OCI-LY1 (cell line): ENCODE measurements around the gene HDAC9.

Source experiments
- EZH2 ChIP-seq: fragments of 200-600 bp; sonication (generic), shearing (Covaris generic); IDR thresholded peaks from 2 replicates; pipeline ENCODE4 v1.8.0; 2017; ENCODE audit warnings: borderline replicate concordance, mixed run types, mild to moderate bottlenecking, antibody characterized with exemption, low read length, moderate library complexity, mixed read lengths
- TF ChIP-seq, protein P1 (sequence below): fragments of 200-600 bp; sonication (generic), shearing (Covaris generic); IDR thresholded peaks from 2 replicates; pipeline ENCODE4 v1.5.1; 2017; ENCODE audit warnings: mild to moderate bottlenecking, antibody characterized with exemption, low read length, moderate library complexity, mixed read lengths

DNA sequence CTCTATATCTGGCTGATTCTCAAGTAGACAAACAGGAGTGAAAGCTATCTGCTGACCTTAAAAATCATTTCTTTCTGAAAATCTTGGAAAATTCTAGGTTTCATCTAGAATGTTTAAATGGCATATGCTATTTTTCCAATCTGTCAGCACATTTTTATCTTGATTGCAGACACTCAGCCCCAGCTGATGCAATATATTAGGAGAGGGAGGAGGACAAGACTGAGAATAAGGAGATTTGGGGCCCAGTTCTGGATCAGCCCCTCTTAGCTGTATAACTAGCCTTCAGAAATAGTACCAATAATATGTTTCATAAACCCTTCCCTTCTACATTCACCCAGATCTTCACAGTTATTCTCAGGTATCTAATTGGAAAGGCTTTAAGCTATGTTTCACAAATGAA is 131.2 kb downstream of the HDAC9 start:
- no peak for TF ChIP-seq EZH2
- TF ChIP-seq, protein P1, sequence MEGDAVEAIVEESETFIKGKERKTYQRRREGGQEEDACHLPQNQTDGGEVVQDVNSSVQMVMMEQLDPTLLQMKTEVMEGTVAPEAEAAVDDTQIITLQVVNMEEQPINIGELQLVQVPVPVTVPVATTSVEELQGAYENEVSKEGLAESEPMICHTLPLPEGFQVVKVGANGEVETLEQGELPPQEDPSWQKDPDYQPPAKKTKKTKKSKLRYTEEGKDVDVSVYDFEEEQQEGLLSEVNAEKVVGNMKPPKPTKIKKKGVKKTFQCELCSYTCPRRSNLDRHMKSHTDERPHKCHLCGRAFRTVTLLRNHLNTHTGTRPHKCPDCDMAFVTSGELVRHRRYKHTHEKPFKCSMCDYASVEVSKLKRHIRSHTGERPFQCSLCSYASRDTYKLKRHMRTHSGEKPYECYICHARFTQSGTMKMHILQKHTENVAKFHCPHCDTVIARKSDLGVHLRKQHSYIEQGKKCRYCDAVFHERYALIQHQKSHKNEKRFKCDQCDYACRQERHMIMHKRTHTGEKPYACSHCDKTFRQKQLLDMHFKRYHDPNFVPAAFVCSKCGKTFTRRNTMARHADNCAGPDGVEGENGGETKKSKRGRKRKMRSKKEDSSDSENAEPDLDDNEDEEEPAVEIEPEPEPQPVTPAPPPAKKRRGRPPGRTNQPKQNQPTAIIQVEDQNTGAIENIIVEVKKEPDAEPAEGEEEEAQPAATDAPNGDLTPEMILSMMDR: no peak
